HEK293T (cell line): ENCODE measurements around the gene TTC7B.

Experiments used
- CTCF ChIA-PET: fragments of 350-600 bp; formaldehyde crosslinking; extraction: SDS; loops from one replicate; lab custom pipeline; 2021; ENCODE audit warnings: antibody characterized with exemption, inconsistent platforms; lab: Yijun Ruan, JAX
- POLR2A ChIA-PET: fragments of 350-600 bp; formaldehyde crosslinking; extraction: SDS; loops from one replicate; lab custom pipeline; 2020; ENCODE audit warnings: antibody characterized with exemption, inconsistent platforms; lab: Yijun Ruan, JAX
- DNase-seq: peaks from one replicate; pipeline ENCODE4 v3.0.0; 2012; ENCODE audit warnings: mixed read lengths; ENCODE audit errors: extremely low spot score
- ARNT ChIP-seq: fragments of 450-650 bp; IDR thresholded peaks from 2 replicates; pipeline ENCODE4 v1.6.1; 2017; ENCODE audit warnings: mild to moderate bottlenecking
- BHLHE40 ChIP-seq: fragments of 450-650 bp; IDR thresholded peaks from 2 replicates; pipeline ENCODE4 v1.6.1; 2016; ENCODE audit warnings: mild to moderate bottlenecking, moderate library complexity, borderline replicate concordance
- CTBP1 ChIP-seq: fragments of 450-650 bp; IDR thresholded peaks from 2 replicates; pipeline ENCODE4 v1.6.1; 2016; ENCODE audit warnings: borderline replicate concordance
- ELF4 ChIP-seq: fragments of 450-650 bp; IDR thresholded peaks from 2 replicates; pipeline ENCODE4 v1.6.1; 2017; ENCODE audit warnings: antibody characterized with exemption
- FOXA1 ChIP-seq: fragments of 450-650 bp; IDR thresholded peaks from 2 replicates; pipeline ENCODE4 v1.6.1; 2016; ENCODE audit warnings: mild to moderate bottlenecking
- FOXK2 ChIP-seq: fragments of 450-650 bp; IDR thresholded peaks from 2 replicates; pipeline ENCODE4 v1.6.1; 2016; ENCODE audit warnings: mild to moderate bottlenecking
- FOXM1 ChIP-seq: fragments of 450-650 bp; IDR thresholded peaks from 2 replicates; pipeline ENCODE4 v1.6.1; 2017; ENCODE audit warnings: mild to moderate bottlenecking, borderline replicate concordance
- HDGF ChIP-seq: fragments of 450-650 bp; IDR thresholded peaks from 2 replicates; pipeline ENCODE4 v1.6.1; 2017; ENCODE audit warnings: antibody characterized with exemption, borderline replicate concordance
- L3MBTL2 ChIP-seq: fragments of 450-650 bp; conservative IDR thresholded peaks from 2 replicates; pipeline ENCODE4 v1.6.1; 2016; ENCODE audit warnings: mild to moderate bottlenecking
- LEF1 ChIP-seq: fragments of 450-650 bp; IDR thresholded peaks from 2 replicates; pipeline ENCODE4 v1.6.1; 2017; ENCODE audit warnings: mild to moderate bottlenecking, borderline replicate concordance
- NFRKB ChIP-seq: fragments of 450-650 bp; IDR thresholded peaks from 2 replicates; pipeline ENCODE4 v1.6.1; 2016; ENCODE audit warnings: mild to moderate bottlenecking, moderate library complexity
- PKNOX1 ChIP-seq: fragments of 450-650 bp; IDR thresholded peaks from 2 replicates; pipeline ENCODE4 v1.6.1; 2016
- SP1 ChIP-seq: fragments of 450-650 bp; IDR thresholded peaks from 2 replicates; pipeline ENCODE4 v1.6.1; 2017
- SUZ12 ChIP-seq: fragments of 450-650 bp; IDR thresholded peaks from 2 replicates; pipeline ENCODE4 v1.6.1; 2016; ENCODE audit warnings: mild to moderate bottlenecking
- TARDBP ChIP-seq: fragments of 450-650 bp; IDR thresholded peaks from 2 replicates; pipeline ENCODE4 v1.6.1; 2016
- ZNF384 ChIP-seq: fragments of 450-650 bp; IDR thresholded peaks from 2 replicates; pipeline ENCODE4 v1.6.1; 2016

TTC7B gene

GRCh38 chr14:90781344-90781761 is 34.9 kb downstream of the TTC7B start:
- TF ChIP-seq ARNT: no peak
- no peak for DNase-seq
- CTCF ChIA-PET: no interaction called here
- POLR2A ChIA-PET: no interaction called here

- DNase-seq: no peak
- ChIA-PET POLR2A (interaction anchor here (0.6 kb wide), 1 partner anchor 56 kb away, joined by 3 read pairs; no protein-coding TSS in a partner anchor), CTCF (interaction anchor here (0.7 kb wide), 1 partner anchor 473 kb away, joined by 9 read pairs; no protein-coding TSS in a partner anchor)
- TF ChIP-seq FOXA1 (no peak), FOXK2 (no peak), LEF1 (no peak), FOXM1 (no peak), HDGF (no peak), NFRKB (no peak), SP1 (no peak), ELF4 (no peak), BHLHE40 (no peak), ARNT (no peak), ZNF384 (no peak), L3MBTL2 (no peak), TARDBP (no peak), PKNOX1 (no peak), SUZ12 (no peak), CTBP1 (no peak)
Observed at GRCh38 chr14:90780519-90780918, 35.7 kb downstream of the TTC7B start.

- no peak for DNase-seq
- POLR2A ChIA-PET: no interaction called here
- TF ChIP-seq FOXM1: no peak
- TF ChIP-seq TARDBP: no peak
- TF ChIP-seq CTBP1: no peak
- no peak for TF ChIP-seq L3MBTL2
- no peak for TF ChIP-seq BHLHE40
- TF ChIP-seq SUZ12: no peak
- TF ChIP-seq SP1: no peak
- TF ChIP-seq FOXK2: no peak
- no peak for TF ChIP-seq PKNOX1
- TF ChIP-seq LEF1: no peak
- TF ChIP-seq FOXA1: no peak
- TF ChIP-seq NFRKB: no peak
- no peak for TF ChIP-seq ELF4
- no peak for TF ChIP-seq HDGF
- TF ChIP-seq ARNT: no peak
- no peak for TF ChIP-seq ZNF384
- CTCF ChIA-PET: no interaction called here
Observed at GRCh38 chr14:90778571-90779255, 37.5 kb downstream of the TTC7B start.

GRCh38 chr14:90777830-90778485 is 38.3 kb downstream of the TTC7B start:
- POLR2A ChIA-PET: no interaction called here
- TF ChIP-seq L3MBTL2 (no peak), ARNT (no peak), SUZ12 (no peak), LEF1 (no peak), NFRKB (no peak), BHLHE40 (no peak), SP1 (no peak), PKNOX1 (no peak), FOXM1 (no peak), FOXA1 (no peak), FOXK2 (no peak), TARDBP (no peak), ZNF384 (no peak), CTBP1 (no peak), HDGF (no peak), ELF4 (no peak)
- CTCF ChIA-PET: no interaction called here
- no peak for DNase-seq

- POLR2A ChIA-PET: no interaction called here
- DNase-seq: no peak
- CTCF ChIA-PET: no interaction called here
- TF ChIP-seq L3MBTL2 (no peak), FOXK2 (no peak), TARDBP (no peak), ZNF384 (no peak), NFRKB (no peak), ELF4 (no peak), HDGF (no peak), SUZ12 (no peak), PKNOX1 (no peak), CTBP1 (no peak), BHLHE40 (no peak), FOXM1 (no peak), FOXA1 (no peak), SP1 (no peak), LEF1 (no peak), ARNT (no peak)
Observed at GRCh38 chr14:90777358-90777757, 38.9 kb downstream of the TTC7B start.
